Nephron (organoid): ENCODE results near the gene ZMYM4.

Experiments used
- H3K27ac Mint-ChIP-seq, 3 experiments: 2 replicates each; pipeline ENCODE4 v1.8.0; 2020; ENCODE audit warnings: mixed read lengths in 3 of 3, mild to moderate bottlenecking in 2 of 3, moderate library complexity in 1 of 3
- H3K27me3 Mint-ChIP-seq: 2 replicates; pipeline ENCODE4 v1.8.0; 2021; ENCODE audit warnings: low read depth, mild to moderate bottlenecking, moderate library complexity, mixed read lengths
- H3K36me3 Mint-ChIP-seq: 2 replicates; pipeline ENCODE4 v1.8.0; 2020; ENCODE audit warnings: low read depth, mixed read lengths
- H3K4me1 Mint-ChIP-seq: 2 replicates; pipeline ENCODE4 v1.8.0; 2020; ENCODE audit warnings: mixed read lengths
- H3K4me3 Mint-ChIP-seq, 3 experiments: 2 replicates each; pipeline ENCODE4 v1.8.0; 2020; ENCODE audit warnings: mild to moderate bottlenecking in 3 of 3, mixed read lengths in 3 of 3, moderate library complexity in 2 of 3
- H3K9me3 Mint-ChIP-seq: 2 replicates; pipeline ENCODE4 v1.8.0; 2020; ENCODE audit warnings: mixed read lengths
- TF ChIP-seq, protein P1 (sequence below), 3 experiments: fragments of 200-600 bp; sonication (generic); IDR thresholded peaks; one replicate each; pipeline ENCODE4 v1.5.0; 2021; ENCODE audit warnings: antibody characterized with exemption in 3 of 3; ENCODE audit not compliant: unreplicated experiment in 3 of 3

The ZMYM4 gene

DNA sequence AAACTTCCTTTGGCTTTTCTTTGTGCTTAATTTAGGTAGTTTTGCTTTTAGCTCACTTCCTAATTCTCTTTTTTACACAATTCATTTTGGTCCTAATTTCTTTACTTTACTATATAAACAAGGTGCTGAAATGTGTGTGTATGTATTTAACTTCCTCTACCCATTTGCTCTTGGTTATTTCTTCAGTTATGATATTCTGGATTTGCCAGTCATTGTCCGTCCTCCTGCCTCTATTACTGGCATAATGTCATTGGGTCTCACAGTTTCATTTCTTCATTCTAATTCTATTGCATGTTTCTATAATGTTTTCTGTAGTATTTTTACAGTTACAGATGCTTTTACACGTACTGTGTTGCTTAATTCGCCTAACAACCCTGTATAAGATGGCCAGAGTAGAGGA lies 96.2 kb downstream of the ZMYM4 start:
- Mint-ChIP-seq H3K4me3 (no peak overlapping the region), H3K9me3 (no peaks in the 10 kb centered on the region), H3K27ac (no peak overlapping the region), H3K27me3 (no peaks in the 10 kb centered on the region), H3K4me1 (no peaks in the 10 kb centered on the region), H3K36me3 (peaks cover 38% of the 10 kb centered on the region)
- TF ChIP-seq, protein P1, sequence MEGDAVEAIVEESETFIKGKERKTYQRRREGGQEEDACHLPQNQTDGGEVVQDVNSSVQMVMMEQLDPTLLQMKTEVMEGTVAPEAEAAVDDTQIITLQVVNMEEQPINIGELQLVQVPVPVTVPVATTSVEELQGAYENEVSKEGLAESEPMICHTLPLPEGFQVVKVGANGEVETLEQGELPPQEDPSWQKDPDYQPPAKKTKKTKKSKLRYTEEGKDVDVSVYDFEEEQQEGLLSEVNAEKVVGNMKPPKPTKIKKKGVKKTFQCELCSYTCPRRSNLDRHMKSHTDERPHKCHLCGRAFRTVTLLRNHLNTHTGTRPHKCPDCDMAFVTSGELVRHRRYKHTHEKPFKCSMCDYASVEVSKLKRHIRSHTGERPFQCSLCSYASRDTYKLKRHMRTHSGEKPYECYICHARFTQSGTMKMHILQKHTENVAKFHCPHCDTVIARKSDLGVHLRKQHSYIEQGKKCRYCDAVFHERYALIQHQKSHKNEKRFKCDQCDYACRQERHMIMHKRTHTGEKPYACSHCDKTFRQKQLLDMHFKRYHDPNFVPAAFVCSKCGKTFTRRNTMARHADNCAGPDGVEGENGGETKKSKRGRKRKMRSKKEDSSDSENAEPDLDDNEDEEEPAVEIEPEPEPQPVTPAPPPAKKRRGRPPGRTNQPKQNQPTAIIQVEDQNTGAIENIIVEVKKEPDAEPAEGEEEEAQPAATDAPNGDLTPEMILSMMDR (IDR thresholded peaks at IDR 0.05; ENCODE audit: unreplicated experiment in 3 of 3) = no peak

DNA sequence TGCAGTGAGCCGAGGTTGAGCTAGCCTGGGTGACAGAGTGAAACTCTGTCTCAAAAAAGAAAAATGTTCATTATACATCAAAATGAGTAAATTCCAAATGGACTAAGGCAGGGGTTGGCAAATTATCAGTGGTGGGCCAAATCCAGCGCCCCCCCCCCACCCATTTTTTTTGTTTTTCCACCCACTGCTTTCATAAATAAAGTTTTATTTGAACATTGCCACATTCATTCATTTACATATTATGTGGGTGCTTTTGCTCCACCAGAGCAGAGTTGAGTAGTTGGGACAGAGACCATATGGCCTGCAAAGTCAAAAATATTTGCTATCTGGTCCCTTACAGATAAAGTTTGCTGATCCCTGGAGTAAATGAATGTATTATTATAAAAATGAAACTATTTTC lies 99.4 kb downstream of the ZMYM4 start:
- H3K4me1 Mint-ChIP-seq = peaks cover 8% of the 10 kb centered on the region
- no peak overlapping the region for H3K27ac Mint-ChIP-seq
- peaks cover 34% of the 10 kb centered on the region for H3K36me3 Mint-ChIP-seq
- TF ChIP-seq, protein P1 (IDR thresholded peaks at IDR 0.05; ENCODE audit: unreplicated experiment in 3 of 3) = no peak
- H3K9me3 Mint-ChIP-seq = no peaks in the 10 kb centered on the region
- no peaks in the 10 kb centered on the region for H3K27me3 Mint-ChIP-seq
- H3K4me3 Mint-ChIP-seq = no peak overlapping the region

DNA sequence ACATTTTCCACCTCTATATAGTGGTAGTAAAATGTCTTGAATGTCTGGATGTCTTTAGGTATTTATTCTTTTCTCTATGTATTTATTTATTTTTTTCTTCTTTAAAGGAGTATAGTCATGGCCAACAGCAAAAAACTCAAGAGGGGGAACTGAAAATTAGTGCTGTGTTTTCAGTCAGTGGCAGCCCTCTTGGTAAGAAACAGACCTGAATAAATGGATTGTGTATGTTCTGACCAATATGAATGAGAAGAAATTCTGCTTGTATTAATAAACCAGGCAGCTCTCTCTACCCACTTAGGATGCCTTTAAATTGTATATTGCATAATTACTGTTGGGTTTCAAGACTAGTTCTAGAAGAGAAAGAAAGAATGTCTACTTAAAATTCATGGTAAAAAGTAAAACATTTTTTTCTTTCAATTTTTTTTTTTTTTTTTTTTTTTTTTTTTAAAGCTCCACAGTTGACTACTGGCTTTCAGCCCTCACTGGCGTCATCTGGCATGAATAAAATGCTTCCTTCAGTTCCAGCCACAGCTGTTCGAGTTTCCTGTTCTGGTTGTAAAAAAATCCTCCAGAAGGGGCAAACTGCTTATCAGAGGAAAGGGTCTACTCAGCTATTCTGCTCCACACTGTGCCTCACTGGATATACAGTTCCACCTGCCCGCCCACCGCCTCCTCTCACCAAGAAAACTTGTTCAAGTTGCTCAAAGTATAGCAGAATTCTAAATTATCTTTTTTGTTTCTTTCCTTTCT lies 101.6 kb downstream of the ZMYM4 start:
- Mint-ChIP-seq H3K9me3 (no peaks in the 10 kb centered on the region), H3K4me1 (peaks cover 8% of the 10 kb centered on the region), H3K27me3 (no peaks in the 10 kb centered on the region), H3K27ac (peak overlapping the region; percentile 69 to 92 (median 79)), H3K4me3 (no peak overlapping the region), H3K36me3 (peaks cover 23% of the 10 kb centered on the region)
- TF ChIP-seq, protein P1 (IDR thresholded peaks at IDR 0.05; ENCODE audit: unreplicated experiment in 3 of 3) = no peak

DNA sequence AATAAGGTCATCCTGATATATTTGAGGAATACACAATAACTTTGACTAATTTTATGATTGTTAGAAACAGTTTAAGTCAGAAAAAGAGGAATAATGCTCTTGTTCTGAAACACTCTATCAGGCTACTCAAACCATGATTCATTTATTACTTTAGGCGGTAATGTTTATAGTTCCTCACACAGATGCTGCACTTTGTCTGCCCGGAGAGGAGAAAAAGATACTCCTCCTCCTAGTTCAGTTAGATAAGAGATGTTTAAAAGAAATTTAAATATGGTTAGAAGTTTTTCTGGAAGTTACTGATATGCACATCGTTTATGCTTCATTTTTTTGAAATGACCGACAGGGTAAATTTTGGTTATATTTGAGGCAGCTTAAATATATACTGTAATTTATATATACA lies 103.0 kb downstream of the ZMYM4 start:
- no peak overlapping the region for H3K4me3 Mint-ChIP-seq
- H3K36me3 Mint-ChIP-seq = peaks cover 24% of the 10 kb centered on the region
- H3K27me3 Mint-ChIP-seq = no peaks in the 10 kb centered on the region
- no peak overlapping the region for H3K27ac Mint-ChIP-seq
- TF ChIP-seq, protein P1 (IDR thresholded peaks at IDR 0.05; ENCODE audit: unreplicated experiment in 3 of 3) = no peak
- no peaks in the 10 kb centered on the region for H3K9me3 Mint-ChIP-seq
- H3K4me1 Mint-ChIP-seq = peaks cover 8% of the 10 kb centered on the region

DNA sequence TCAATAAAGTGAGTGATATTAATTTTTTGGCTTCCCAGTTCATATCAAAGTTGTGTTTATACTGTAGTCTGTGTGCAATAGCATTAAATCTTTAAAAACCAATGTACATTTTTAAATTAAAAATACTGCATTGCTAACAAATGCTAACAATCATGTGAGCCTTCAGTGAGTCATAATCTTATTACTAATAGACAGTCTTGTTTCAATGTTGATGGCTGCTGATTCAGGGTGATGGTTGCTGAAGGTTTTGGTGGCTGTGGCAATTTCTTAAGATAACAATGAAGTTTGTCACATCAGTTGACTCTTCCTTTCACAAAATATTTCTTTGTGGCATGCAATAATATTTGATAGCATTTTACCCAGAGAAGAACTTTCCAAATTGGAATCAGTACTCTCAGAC lies 109.0 kb downstream of the ZMYM4 start:
- H3K27me3 Mint-ChIP-seq = no peaks in the 10 kb centered on the region
- no peaks in the 10 kb centered on the region for H3K4me1 Mint-ChIP-seq
- H3K36me3 Mint-ChIP-seq = peaks cover 39% of the 10 kb centered on the region
- no peak overlapping the region for H3K4me3 Mint-ChIP-seq
- no peaks in the 10 kb centered on the region for H3K9me3 Mint-ChIP-seq
- TF ChIP-seq, protein P1 (IDR thresholded peaks at IDR 0.05; ENCODE audit: unreplicated experiment in 3 of 3) = no peak
- H3K27ac Mint-ChIP-seq = no peak overlapping the region
